ENCODE results near the gene PRKCD. TPM values are rescaled to one million over a fixed set of nuclear protein-coding genes. Genes with fewer than 3 reads are reported as not detected.

Gene PRKCD
- total RNA-seq, 1 donor from 2014 or later = 16.1 TPM

DNA sequence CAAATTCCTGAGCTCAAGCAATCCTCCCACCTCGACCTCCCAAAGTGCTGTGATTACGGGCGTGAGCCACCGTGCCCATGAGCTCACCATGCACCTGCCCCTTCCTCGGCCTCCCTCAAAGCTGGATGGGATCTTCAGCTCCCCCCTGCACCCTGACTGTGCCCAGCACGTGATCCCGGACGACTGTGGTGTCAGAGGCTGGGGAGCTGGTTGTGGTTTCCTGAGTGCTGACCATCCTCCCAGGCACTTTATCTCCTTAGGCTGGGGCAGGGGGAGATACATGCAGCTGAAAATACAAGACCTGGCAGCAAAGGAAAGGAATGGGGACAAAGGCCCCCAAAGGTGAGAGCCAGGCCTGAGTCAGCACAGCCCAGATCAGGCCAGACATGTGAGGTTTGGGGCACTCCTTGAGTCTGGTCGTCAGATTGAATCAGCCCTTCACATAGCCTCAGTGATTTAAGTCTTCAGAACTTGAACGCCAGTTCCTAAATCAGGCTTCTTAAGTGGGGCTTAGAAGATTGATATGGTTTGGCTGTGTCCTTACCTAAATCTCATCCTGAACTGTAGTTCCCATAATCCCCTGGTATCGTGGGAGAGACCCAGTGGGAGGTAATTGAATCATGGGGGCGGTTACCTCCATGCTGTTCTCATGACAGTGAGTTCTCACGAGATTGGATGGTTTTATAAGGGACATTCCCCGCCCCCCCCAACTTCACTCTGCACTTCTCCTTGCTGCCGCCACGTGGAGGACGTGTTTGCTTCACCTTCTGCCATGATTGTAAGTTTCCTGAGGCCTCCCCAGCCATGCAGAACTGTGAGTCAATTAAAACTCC lies 35.8 kb downstream of the PRKCD start:
- no peak overlapping the region for H3K4me3 Mint-ChIP-seq
- no peaks in the 10 kb centered on the region for H3K9me3 Mint-ChIP-seq
- no peak for DNase-seq (ENCODE audit: low spot score in 2 of 2, unreplicated experiment in 2 of 2)
- TF ChIP-seq, protein P1, sequence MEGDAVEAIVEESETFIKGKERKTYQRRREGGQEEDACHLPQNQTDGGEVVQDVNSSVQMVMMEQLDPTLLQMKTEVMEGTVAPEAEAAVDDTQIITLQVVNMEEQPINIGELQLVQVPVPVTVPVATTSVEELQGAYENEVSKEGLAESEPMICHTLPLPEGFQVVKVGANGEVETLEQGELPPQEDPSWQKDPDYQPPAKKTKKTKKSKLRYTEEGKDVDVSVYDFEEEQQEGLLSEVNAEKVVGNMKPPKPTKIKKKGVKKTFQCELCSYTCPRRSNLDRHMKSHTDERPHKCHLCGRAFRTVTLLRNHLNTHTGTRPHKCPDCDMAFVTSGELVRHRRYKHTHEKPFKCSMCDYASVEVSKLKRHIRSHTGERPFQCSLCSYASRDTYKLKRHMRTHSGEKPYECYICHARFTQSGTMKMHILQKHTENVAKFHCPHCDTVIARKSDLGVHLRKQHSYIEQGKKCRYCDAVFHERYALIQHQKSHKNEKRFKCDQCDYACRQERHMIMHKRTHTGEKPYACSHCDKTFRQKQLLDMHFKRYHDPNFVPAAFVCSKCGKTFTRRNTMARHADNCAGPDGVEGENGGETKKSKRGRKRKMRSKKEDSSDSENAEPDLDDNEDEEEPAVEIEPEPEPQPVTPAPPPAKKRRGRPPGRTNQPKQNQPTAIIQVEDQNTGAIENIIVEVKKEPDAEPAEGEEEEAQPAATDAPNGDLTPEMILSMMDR (IDR thresholded peaks at IDR 0.05; ENCODE audit: unreplicated experiment) = no peak
- H3K4me1 Mint-ChIP-seq = peaks cover 16% of the 10 kb centered on the region
- peaks cover 14% of the 10 kb centered on the region for H3K27me3 Mint-ChIP-seq (ENCODE audit: low read depth)
- H3K36me3 Mint-ChIP-seq = peaks cover 2% of the 10 kb centered on the region
- no peak overlapping the region for H3K27ac Mint-ChIP-seq

DNA sequence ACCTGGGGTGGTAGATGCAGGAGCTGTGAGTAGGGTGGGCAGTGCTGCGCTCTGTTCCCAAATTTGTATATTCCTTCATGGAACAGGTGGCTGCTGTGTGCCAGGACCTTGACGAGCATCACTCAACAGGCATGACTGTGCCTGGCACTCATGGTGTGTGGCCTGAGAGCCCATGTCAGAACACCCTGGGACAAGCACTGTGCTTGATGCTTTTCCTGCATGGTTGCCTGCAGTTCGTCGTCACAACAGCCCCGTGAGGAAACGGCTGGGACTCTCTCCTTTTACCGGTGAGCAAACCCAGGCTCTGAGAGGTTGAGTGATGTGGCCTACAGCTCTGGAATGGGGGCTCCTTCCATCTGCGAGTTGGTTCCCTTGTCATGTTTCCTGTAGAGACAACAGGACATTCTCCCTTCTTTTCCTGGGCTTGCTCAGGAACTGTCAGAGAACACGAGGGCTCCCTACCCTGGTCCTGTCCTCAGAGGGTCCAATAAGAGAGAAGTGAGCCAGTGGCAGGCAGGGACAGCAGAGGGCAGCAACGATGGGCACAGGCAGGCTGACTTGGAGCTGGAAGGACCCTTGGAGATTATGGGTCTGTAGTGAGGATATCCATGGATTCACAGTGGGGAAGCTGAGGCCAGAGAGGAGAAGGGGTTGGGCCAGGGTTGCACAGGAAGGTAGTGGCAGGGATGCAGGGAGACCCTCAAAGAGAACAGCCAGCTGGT lies 37.4 kb downstream of the PRKCD start:
- H3K4me1 Mint-ChIP-seq = peaks cover 12% of the 10 kb centered on the region
- no peak overlapping the region for H3K27ac Mint-ChIP-seq
- TF ChIP-seq, protein P1 (IDR thresholded peaks at IDR 0.05; ENCODE audit: unreplicated experiment) = no peak
- DNase-seq (ENCODE audit: low spot score in 2 of 2, unreplicated experiment in 2 of 2) = no peak
- peaks cover 20% of the 10 kb centered on the region for H3K27me3 Mint-ChIP-seq (ENCODE audit: low read depth)
- H3K9me3 Mint-ChIP-seq = no peaks in the 10 kb centered on the region
- no peak overlapping the region for H3K4me3 Mint-ChIP-seq
- no peaks in the 10 kb centered on the region for H3K36me3 Mint-ChIP-seq

DNA sequence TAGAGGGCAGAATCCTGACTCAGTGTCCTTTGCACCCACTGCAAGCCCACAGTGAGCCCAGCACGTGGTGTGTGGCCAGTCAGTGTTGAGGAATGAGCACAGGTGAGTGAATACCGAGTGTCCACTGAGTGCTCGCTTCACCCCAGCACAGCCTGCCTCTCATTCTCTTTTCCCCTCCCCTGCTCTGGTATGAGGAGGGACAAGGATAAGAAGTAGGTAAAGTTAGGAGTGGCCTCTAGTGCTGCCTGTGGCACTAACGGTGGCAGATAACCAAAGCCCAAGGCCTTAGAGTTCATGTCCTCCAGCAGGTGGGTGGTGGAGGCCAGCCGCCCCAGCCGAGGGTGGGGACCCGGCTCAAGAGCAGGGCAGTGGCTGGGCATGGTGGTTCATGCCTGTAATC lies 38.0 kb downstream of the PRKCD start:
- TF ChIP-seq, protein P1 (IDR thresholded peaks at IDR 0.05; ENCODE audit: unreplicated experiment) = no peak
- H3K4me3 Mint-ChIP-seq = no peak overlapping the region
- no peak overlapping the region for H3K27ac Mint-ChIP-seq
- H3K27me3 Mint-ChIP-seq (ENCODE audit: low read depth) = peaks cover 20% of the 10 kb centered on the region
- H3K36me3 Mint-ChIP-seq = no peaks in the 10 kb centered on the region
- H3K4me1 Mint-ChIP-seq = peaks cover 6% of the 10 kb centered on the region
- DNase-seq (ENCODE audit: low spot score in 2 of 2, unreplicated experiment in 2 of 2) = no peak
- no peaks in the 10 kb centered on the region for H3K9me3 Mint-ChIP-seq

DNA sequence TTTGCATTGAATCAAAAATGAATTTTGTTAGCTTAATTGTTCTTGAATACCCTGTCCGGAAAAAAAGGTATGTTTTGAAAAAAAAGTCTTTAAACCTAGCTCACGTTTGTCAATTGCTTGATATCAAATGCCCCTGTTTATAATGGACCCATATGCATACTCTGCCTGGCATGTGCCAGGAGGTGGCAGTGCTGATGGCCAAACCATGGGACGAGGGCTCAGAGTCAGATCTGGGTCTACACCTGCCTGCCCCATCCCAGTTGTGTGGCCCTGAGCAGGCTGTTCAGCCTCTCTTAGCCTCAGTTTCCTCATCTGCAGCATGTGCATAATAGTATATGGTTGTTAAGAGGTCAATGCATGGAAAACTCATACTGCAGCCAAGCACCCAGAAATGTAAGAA lies 38.8 kb downstream of the PRKCD start:
- TF ChIP-seq, protein P1 (IDR thresholded peaks at IDR 0.05; ENCODE audit: unreplicated experiment) = no peak
- no peak overlapping the region for H3K27ac Mint-ChIP-seq
- H3K4me1 Mint-ChIP-seq = peaks cover 5% of the 10 kb centered on the region
- peaks cover 20% of the 10 kb centered on the region for H3K27me3 Mint-ChIP-seq (ENCODE audit: low read depth)
- no peaks in the 10 kb centered on the region for H3K36me3 Mint-ChIP-seq
- no peaks in the 10 kb centered on the region for H3K9me3 Mint-ChIP-seq
- DNase-seq (ENCODE audit: low spot score in 2 of 2, unreplicated experiment in 2 of 2) = no peak
- H3K4me3 Mint-ChIP-seq = no peak overlapping the region

DNA sequence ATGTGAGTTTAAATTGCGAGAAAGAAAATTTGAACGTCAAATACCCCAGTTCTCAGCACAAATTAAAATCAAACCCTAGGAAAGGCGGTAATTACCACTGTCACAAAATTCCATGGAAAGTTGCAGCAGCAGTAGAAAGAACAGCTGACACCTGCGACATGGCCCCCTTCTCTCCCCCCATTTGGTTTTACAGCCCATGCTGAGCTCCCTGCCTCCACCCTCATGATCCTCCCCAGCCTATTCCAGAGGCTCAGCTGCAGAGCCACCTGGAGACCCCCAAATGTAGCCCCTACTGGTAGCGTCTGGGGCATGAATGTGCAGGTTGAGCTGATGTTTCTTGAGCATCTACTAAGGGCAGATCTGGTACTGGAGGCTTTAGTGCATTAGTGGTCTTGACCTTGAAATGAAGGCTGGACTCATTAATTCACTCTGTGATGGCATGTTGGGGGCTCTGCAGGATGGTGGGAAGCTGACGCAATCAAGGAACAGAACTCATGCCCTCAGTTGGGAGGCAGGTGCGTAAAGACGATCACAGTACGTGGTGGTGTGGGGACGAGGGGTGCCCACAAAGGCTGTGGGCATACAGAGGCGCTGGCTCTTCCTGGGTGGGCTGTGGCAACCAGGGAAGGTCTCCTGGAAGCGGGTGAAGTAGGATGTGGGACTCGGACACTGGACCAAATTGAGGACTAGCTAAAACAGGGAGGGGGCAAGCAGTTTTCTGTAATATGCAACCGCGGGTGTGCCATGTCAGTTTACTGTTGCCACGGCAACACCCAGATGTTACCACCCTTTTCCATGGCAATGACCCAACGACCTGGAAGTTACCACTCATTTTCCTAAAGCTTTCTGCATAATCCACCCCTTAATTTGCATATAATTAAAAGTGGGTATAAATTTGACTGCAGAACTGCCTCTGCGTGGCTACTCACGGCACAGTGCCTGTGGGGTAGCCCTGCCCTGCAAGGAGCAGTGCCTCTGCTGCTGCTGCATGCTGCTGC lies 39.8 kb downstream of the PRKCD start:
- TF ChIP-seq, protein P1 (IDR thresholded peaks at IDR 0.05; ENCODE audit: unreplicated experiment) = no peak
- no peak for DNase-seq (ENCODE audit: low spot score in 2 of 2, unreplicated experiment in 2 of 2)
- H3K27ac Mint-ChIP-seq = no peak overlapping the region
- peaks cover 14% of the 10 kb centered on the region for H3K27me3 Mint-ChIP-seq (ENCODE audit: low read depth)
- no peaks in the 10 kb centered on the region for H3K36me3 Mint-ChIP-seq
- H3K4me3 Mint-ChIP-seq = no peak overlapping the region
- peaks cover 5% of the 10 kb centered on the region for H3K4me1 Mint-ChIP-seq
- H3K9me3 Mint-ChIP-seq = no peaks in the 10 kb centered on the region
